GM19035 (cell line): Measurements from ENCODE around the gene PDLIM1.

Source experiments
- ATAC-seq: cut with Tn5 transposase; IDR thresholded peaks from one replicate; pipeline ENCODE4 v1.9.1; 2021; ENCODE audit not compliant: unreplicated experiment

Gene PDLIM1, protein sequence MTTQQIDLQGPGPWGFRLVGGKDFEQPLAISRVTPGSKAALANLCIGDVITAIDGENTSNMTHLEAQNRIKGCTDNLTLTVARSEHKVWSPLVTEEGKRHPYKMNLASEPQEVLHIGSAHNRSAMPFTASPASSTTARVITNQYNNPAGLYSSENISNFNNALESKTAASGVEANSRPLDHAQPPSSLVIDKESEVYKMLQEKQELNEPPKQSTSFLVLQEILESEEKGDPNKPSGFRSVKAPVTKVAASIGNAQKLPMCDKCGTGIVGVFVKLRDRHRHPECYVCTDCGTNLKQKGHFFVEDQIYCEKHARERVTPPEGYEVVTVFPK

DNA sequence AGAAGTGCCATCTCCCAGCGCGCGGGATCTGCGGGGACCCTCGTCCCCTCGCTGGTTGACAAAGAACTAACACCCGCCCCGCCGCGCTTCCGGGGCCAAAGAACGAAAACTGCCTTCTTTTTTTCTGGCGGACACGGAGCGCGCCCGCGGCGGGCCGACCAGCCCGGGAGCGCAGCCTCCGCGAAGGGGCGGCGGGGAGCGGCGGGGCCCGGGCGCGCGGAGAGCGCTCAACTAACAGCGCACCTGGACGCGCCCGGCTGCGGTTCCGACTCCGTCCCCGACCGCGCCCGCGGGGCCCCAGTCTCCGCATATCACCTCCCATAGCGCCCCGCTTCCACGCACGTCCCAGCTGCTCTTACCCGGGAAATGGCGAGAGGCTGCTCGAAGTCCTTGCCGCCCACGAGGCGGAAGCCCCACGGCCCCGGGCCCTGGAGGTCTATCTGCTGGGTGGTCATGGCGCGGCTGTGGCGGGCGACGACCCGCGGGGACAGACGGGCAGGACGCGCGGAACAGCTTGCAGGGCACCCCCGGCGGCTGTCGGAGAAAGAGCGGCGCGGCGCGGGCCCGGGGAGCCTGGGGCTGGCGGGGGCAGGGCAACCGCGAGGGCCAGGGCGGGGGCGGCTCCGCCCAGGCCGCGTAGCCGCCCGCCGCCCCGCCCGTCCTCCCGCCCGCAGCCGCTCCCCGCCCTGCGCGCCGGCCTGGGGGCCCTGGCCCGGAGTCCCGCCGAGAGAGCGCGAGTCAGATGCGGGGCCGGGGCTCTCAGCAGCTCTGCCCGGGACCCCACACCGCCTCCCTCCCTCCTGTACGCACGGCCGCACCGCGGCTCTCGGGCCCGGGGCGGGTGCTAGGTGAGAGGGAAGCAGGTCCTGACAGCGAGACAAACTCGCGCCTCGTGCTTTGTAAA lies at the start of gene PDLIM1:
Gene PDLIM1 (minus strand): TSS at position 543 of the 904 bp plus-strand sequence. CDS start 88 bp downstream, at position 455.
- peak; percentile 43 for ATAC-seq

DNA sequence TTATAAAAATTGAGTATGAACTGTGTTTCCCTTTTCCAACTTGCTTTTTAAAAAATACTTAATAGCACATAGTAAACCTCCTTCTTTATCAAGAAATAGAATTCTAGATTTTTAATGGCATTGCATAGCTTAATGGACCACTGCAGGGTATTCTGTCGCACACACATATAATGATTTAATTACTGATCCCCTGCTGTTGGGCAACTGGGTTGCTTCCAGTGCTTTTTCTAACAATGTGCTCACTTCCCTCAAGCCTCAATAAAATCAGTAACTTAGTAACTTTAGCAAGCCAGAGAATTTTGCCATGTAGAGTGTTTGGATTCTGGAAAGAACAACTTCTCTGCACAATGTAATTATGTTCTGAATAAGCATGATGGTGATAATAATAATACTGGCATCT lies 49.1 kb upstream of the PDLIM1 start:
- ATAC-seq = no peak

DNA sequence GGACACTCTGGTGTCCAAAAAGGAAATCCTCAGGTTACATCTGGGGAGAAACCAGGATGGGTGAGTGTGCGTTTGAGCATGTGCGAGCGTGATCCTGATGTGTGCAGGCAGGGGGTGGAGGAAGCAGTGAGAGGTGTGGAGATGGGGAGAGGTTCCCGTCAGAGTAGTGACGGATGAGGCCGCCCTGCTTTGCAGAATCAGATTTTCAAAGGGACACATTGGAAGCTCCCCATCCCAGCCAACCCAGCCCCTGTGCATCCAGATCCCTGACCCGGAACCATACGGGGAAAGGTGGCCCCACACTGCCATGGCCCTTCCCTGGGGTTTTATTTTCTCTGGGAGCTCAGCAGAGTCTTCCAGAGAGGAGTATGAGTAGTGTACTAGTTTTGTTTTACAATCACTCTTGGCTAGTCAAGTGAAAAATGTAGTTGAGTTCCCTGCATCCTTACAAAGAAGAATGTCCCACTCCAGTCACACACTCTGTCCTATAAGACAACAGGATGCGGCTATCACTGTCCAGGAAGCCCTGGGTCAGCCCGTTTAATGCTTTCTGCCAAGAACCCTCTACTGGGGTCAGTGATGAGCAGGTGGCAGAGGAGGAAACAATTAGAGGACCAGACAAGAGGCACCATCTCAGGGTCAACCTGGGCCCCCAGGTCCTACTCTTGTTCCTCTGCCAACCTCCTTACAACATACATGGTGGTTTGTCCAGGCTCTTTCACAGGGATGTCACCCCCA lies 46.8 kb upstream of the PDLIM1 start:
- ATAC-seq = no peak

DNA sequence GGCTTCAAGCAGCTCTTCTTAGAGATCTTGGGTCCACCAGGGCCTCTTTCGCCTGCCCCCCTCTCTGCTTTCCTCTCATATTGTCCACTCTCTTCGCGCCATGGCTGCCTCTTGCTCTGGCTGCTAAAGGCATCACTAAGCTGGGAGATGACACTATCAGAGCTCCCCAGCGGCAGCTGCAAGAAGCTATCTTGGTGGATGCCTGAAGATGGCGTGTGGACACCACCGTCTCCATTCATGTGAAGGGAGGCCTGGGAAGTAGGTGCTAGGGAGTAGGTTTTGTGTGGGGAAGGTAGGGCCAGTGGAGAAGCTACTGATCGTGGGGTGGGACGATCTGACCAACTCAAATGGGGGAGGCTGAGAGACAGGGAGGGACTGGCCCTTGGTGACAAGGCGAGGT lies 45.9 kb upstream of the PDLIM1 start:
- no peak for ATAC-seq

DNA sequence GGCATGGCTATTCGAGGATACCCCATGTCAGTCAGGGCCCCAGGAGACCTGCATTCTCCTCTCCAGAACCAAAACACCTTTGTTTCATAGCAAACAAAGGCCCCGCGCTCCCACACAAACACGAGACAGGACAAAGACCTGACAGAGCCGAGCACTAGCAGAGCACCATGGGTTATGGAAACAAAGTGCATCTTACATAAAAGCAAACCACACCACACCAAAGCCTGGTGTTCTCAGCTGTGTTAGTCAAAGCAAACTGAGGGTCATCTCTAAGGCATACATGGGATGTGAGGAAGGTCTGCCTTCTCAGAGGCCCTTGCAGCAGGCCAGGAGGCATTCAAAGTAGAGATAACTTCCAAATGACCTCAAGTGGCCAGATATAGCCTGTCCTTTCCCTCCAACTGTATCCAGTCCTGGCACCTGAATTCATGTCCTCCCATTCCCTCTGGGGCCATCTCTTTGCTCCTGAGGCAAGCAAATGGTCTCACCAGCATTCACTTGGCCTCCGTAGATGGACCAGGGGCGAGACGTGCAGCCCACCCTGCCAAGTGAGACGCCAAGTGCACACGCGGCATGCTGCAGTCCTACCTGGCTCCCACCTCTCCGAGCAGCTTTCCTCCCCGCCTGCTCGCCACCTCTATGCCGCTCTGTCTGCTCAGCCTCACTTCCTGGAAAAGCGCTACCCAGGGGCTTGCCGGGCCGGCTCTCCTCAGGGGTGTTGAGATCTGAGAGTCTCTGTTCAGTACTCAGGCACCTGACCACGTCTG lies 45.3 kb upstream of the PDLIM1 start:
- no peak for ATAC-seq

DNA sequence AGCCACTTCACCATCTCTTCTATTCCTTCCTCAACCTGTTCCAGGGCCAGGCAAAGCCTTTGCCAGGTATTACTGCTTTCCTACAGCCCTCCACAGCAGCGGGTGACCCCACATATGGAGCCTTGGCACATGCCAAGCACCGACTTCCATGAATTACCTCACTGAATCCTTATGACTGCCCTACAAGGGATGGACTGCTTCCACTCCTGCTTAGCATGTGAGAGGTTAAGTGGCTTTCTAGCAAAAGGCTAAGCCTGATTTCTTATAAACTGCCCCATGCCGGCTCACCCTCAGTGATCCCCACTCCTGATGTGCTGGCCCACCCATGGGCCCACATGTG lies 44.0 kb upstream of the PDLIM1 start:
- ATAC-seq = no peak

DNA sequence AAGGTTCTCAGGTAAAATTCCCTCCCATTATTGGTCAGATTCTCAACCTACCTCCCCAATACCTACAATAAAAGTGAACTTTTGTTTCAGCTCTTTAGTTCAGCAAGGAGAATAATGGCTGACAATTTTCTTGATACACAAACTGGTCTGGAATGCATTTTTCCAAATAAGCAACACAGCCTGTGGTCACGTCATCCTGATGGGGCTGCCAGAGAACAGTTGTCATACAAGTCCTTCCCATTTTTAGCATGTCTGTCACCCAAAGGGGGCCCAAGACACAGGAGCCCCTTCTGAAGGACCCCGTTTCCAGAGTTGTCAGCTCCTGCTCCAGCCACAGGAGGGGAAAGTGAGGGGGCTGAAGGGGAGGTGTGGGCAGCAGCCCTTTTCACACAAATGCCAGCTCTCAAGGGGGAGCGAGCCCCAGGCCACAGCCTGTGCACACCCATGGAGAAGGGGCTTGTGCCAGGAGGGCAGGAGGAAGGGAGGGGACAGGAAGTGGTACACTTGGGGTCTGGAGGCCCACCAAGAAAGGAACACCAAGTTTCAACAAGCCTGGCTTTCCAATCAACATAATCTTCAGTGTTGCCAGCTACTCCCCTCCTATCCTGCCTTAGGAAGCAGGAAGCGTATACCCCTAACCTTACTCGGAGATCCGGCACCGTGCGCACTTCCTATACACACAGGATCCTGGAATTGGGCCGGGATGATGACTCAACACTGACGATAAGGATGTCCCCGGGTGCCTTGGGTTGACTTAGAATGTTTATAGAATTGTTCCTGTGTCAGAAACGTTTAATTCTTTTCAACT lies 43.4 kb upstream of the PDLIM1 start:
- ATAC-seq = no peak

DNA sequence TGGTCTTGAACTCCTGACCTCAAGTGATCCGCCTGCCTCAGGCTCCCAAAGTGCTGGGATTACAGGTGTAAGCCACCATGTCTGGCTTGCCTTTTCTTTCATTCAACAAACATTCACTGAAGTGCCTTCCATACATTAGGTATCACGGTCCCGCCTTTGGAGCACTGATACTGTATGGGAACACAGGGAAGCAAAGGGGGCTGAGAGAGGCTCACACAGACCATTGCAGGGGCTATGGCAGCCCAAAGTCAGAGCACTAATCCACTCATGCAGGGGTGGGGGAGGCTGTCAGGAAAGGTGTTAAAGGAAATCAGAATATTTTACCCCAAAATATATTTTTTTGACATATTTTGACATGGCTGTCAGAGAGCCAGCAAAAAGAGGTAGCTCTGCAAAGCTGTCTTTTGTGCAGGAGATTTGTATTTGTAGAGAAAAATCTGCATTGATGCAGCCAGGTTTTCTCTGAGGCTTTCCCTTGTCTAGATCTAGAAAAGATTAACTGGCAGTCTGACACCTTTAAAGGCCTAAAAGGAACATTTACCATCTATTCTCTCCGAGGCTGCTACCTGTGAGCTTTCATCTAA lies 42.0 kb upstream of the PDLIM1 start:
- ATAC-seq = no peak

DNA sequence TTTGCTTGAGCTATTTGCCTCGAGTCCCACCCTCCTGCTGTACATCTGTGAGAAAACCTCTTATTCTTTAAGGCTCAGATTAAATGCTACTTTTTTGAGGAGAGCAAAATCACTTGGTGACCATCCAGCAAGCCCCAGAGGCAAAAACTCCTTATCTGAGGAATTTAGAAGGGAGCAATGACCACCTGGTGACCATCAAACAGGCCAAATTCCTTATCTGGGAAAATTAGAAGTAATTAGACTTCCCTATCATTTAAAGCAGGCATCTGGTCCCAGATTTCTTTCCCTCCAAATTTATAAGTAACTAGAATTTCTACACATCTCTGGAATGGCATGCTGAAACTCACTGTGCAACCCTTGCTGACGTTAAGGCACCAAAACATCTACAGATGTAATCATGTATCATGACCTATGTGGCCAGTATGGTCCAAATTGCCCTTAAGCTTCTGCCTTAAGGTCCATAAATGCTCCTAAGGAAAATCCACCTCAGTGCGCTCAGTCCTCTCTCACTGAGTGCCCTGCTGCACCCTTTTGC lies 40.9 kb upstream of the PDLIM1 start:
- ATAC-seq = no peak

DNA sequence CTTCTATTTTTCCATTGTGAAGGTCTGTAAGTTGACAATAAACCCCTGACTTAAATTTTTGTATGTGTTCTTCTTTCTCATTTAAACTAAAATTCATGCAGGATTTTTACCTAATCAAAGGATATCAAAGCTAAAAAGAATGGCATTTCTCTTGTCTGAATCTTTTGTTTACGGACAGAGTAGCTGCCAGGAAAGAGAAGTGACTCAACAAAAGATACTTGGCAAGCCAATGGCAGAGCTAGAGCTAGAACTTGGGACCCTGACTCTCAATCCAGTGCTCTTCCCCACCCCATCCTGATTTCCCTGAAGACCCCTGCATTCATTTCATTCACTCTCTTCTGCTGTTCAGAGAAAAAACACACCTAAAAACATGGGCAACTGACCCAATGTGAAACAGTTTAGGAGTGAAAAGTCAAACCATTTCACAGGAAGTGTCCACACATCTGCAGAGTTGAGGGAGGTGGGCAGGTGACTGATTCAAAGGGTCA lies 40.2 kb upstream of the PDLIM1 start:
- ATAC-seq = no peak

DNA sequence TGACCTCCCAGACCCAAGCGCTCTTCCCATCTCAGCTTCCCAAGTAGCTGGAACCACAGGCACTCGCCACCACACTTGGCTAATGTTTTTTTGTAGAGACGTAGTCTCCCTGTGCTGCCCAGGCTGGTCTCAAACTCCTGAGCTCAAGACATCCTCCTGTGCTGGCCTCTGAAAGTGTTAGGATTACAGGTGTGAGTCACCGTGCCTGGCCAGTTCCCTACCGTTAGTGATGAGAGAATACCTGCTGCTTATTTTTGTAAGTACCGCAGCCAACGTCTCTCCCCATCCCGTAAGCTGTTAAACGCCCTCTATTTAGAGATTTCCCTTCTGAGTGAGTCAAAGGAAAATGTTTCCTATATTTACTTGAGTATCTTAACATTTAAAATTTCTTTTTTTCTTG lies 38.5 kb upstream of the PDLIM1 start:
- no peak for ATAC-seq

DNA sequence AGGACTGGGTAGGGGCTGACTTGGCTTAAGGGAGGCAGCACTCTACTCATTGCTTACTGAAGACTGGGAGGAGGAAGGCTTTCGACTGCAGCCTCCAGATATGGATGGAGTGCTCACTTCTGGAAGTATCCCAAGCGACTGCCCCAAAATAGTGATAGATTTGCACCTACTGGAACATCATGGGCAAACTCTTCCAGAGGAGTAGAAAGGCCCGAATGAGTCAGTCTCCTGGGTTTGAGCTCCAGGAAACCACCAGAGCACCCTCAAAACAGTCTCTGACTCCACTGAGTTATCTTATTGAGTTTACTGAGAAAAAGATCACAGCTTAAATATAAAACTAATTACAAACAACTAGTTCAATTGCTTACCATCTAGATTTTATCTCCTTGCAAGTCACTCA lies 37.2 kb upstream of the PDLIM1 start:
- ATAC-seq = no peak

DNA sequence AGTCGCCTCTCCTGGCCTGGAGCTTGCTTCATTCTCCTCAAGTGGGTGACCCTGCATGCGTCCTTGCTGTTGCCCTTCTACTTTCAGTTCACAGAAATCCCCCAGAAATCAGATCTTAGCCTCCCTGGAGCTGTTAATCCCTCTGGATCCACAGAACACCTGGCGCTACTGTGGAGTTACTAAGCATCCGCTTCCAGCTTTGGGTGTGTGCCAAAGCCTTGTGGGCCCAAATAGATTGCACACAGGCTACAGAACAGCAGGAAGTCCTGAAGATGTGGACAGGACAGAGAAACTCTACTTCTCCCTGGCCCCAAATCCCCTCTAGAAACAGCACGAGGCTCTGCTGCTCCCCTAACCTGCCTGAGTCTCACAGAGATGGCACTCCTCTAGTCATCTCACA lies 36.6 kb upstream of the PDLIM1 start:
- ATAC-seq = no peak

DNA sequence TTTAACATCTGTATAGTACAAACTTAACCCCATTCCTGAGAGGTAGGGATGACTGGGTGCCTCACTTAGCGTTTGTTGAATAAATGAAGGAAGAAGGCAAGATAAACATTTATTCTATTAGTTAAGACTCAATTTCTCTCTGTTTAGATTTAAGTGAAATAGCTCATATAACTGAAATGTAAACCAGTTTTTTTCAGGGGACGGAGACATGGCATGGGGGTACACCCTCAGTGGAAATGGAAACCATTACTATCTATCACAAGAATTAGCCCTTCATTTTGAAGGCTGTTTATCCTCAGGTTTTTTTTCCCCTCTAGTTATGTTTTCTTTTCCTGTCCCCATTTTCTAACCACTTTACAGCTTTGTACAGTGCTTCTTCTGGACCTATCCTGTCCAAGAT lies 35.6 kb upstream of the PDLIM1 start:
- ATAC-seq = no peak

DNA sequence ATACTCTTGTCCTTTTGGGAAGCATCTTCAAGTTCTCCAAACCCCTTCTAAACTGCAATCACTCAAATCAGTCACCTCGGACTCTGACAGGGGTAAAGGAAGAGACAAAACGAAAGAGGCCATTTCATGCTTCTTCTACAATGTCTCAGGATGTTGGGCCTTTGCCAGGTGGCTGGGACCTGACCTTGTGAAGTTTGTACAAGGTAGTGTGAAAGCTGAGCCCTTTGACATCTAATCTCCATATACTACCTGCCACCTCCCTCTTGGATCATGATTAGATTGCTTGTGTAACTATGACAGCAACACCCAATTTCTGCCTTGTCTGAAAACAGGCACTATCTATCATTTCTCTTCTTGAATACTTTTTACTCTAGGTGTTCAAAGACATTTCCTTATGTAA lies 35.1 kb upstream of the PDLIM1 start:
- ATAC-seq = no peak

DNA sequence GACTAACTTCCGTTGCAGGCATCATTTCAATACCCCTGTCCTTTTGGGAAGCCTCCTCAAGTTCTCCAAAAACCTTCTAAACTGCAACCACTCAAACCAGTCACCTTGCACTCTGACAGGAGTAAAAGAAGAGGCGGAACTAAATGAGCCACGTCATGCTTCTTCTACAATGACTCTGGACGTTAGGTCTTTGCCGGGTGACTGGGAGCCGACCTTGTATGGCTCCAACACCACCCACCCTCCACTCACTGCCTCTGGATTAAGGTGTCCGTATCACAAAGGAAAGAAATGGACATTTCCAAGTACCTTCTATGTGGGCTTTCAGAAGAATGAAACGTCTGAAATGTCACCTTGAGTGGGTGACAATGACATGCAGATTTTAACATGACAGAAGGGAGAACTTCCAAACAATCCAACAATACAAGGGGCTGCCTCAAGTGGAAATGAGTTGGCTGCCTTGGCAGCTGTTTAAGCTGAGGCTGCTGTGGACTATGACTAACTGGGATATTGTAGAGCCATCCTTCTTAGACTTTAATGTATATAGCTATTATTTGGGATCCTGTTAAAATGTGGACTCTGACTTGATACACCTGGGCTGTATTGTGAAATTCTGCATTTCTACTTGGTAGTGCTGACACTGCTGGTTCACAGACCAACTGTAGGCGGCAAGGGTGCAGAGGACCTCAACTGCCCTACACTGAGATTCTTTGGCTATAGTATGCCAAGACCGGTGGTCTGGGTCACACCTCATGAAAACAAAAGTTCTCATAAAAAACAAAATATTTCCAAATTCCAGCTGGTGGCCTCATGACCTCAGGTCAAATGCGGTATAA lies 33.8 kb upstream of the PDLIM1 start:
- ATAC-seq = no peak

DNA sequence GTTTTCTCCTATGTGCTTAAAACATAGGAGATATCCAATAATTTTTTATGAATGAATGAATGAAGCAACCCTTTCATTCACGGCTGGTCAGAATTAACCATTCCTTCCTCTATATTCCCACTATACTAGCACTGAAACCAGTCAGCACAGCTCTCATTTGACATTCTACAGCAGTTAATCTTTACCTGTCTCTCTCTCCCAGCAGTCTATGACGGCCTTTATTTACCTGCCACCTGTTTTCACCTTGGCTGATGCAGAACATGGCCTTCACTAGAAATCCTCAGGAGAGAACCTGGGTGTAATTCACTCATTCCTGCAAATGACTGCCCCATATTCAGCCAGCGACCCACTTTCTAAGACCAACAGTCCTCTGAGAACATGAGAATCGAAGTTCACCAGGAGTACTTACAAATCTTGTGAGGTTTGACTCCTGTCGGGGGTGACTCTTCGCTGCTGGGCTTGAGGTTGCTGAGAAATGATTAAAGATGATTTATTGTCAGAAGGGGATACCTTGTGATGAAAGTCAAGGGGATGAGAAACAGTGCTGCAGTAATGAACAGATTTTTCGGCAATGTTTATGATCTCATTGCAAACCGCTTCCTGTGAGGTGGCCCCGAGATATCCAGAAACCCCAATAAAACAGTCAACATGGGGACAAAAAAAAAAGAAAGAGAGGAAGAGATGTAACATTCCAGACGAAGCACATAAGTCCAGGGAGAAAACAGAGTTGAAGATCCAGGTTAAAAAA lies 30.9 kb upstream of the PDLIM1 start:
- ATAC-seq = no peak

DNA sequence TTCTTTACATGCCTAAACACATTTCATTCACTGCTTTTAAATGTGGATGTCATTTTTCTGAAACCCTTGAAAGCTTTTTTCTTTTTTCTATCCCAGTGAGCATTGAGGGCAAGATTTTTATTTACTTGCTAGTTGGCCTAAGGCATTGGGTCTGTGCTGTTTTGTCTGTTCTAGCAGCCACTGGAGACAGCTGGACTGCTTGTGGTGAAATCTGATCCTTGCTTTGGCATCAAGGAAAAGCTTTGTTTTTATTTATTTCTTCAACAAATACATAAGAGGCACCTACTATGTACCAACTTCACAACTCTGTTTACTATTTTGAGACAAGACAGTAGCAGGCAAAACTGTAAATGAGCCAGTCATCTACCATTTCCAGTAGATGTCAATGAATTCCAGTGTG lies 28.4 kb upstream of the PDLIM1 start:
- no peak for ATAC-seq
